Left hindlimb (tissue), 1 donor: ENCODE data around the gene GOLT1A.

Experiments
- DNase-seq: peaks from one replicate; pipeline ENCODE4 v3.0.0-alpha.2; 2018

The GOLT1A gene

DNA sequence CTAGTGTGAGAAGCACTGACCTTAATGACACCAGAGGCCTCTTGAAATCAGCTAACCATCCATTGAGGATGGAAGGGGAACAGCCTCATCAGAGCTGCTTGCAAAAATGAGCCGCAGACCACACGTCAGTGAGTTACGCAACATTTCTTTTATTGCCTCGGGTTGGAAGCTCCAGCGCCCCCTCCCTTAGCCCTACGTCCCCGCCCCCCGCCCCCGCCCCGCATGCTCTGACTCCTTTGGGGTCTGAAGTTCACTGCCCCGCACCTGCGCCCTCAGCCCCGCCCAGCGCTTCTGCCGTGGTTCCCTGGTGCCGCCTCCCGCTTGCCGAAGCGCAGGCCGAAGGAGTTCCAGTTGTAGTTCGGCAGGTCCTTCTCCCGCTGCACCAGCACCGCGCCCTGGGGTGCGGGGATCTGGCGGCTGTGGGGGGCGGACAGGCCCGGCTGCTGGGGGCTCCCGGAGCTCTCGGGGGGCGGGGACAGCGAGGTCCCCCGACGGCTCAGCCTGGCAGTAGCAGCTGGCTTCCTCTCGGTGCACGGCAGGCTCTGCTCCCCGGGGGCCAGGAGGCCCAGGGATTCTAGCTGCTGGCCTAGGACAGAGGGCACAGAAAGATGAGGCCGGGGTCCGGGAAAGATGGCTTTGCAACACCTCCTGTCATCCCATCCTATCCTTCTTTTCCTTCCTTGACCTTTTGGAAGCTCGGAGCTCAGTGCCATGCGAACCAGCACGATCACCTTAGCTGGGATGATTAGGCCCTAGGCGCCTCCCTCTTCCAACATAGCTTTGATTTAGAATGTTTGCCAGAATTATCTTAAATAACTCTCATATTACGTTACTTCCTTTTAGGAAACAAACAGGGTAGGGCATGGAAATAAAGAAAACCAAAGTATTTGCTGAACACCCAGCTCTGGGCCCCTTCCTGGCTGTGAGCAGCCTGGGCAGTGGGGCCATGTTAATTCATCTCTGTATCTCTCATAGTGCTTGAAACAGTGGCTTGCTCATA is 23.3 kb downstream of the GOLT1A start:
- DNase-seq, result no peak

DNA sequence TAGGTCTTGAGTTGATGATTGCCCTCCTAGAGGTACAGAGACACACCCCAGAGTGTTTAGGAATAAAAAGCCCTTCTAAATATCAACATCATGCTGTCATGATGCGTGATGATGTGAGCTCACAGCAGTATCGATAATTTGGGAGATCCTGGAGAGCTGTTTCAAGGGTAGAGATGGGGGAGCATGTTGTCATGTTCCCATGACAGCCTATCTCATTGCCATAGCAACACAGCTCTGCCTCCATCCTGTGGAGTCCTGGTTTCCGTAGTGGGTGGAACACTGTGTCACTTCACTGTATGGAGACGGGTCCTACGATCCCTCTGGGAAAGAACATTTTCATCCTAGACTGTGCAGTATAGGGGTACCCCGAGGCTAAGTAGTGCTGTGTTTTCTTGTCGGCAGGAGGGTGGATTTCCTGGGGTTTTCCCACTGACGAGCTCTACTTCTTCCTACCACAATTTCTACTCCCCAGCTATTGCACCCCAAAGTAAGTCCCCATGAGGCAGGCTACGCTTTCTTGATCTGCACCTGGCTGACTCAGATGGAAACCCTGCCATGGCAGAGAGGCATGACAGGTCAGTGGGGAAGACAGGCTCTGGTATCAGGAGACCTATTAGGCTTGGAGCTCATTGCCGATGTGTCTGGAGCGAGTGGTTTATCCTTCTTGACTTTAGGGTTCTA is 24.7 kb downstream of the GOLT1A start:
- no peak for DNase-seq

GRCh38 chr1:204186597-204186996 is 27.2 kb downstream of the GOLT1A start:
- DNase-seq, result no peak

- no peak for DNase-seq
These were observed 32.7 kb downstream of the GOLT1A start for GRCh38 chr1:204181116-204181515.

- DNase-seq, result no peak
These were observed 33.7 kb downstream of the GOLT1A start for GRCh38 chr1:204180133-204180532.

DNA sequence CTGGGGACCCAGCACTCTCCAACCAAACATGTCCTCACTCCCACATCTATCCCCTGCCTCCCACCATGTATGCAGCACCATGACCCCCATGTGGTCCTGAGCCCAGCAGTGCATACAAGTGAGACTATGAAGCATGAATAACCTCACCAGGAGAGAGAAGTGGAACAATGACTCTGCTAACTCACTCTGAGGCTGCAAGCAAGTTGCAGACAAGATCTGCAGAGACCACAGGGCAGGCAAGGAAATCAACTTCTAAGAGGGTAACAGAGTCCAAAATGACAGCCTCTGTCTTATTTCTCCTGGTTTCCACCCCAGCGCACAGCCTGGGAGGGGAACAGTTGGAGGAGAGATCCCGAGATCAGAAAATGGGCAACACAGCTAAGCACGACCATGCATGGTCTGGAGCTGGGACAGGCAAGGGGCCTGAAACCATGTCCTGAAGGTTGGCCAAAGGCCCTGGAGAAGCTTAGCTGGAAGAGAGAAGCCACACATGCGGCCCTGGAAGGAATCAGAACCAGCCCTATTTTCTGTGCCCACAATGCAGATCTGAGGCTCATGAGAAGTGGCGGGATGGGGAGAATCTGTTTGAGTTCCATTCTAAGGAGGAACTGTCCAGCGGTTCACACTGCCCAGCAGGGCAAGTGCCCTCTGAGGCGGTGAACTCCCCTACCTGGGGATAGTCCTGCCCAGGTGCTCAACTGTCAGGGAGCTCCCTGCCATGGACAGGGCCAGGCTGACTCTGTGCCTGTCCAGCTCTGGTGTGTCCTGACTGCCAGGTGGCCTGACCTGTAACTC is 35.1 kb downstream of the GOLT1A start:
- no peak for DNase-seq

DNA sequence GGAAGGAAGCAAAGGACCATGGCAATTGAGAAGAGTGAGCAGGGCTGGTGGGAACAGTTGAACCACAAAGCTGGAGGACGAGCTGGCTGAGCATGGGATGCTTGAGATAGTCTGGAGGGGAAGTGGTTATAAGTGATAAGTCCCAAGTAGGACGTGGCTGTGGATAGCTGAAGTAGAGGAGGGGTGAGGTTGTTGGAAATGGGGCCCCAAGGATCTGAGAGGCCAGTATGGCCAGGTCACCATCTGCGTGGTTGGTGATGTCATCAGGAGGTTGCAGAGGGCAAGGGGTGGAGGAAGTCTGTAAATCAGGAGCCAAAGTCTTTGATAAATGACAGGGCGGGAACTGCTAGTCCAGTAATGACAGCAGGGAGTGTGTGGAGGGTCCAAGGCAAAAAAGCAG is 36.7 kb downstream of the GOLT1A start:
- no peak for DNase-seq

- no peak for DNase-seq
These were observed 37.7 kb downstream of the GOLT1A start for GRCh38 chr1:204176049-204176448.

DNA sequence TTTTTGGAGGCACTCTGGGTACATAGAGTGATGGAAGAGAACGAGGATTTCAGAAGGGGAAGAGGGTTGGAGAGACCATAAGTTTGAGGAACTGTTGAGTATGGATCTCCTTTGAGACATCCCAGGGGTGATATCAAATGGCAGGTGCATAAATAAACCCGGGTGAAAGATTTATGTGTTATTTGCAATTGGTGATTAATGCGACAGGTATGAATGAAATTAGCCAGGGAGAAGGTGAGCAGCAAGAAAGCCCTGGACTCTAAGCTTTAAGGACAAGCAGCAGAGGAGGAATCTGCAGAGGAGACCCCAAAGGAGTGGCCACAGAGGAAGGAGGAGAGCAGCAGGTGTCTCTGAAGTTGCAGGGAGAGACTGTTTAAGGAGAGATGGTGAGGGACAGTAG is 38.8 kb downstream of the GOLT1A start:
- no peak for DNase-seq

DNA sequence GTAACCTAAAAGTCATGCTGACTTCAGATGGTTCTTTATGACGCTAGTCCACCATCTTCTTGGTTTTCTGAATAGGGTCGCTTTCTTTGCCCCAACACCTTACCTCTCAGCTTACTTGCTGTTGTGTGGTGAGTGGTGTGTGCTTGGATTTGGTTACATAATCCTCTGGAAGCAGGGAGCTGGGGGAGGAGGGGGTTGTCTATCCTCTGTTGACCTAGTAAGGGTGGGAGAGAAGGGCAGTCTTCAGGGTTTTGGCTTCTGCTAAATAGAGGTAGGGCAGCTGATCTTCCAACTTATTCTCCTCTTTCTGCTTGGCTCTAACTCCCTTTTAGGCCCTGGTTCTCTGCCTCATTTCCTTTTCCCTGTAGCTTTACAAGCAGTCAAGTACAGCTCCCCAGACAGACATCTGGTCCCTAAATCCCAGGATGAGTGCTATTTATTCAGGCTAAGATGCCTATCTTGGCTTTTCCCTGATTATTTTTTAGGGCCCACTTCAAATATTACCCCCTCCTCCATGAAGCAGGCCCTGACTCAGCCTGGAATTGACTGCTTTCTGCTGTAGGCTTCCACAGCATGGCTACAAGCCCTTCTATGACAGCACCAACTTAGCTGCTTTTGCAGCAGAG is 41.3 kb downstream of the GOLT1A start:
- DNase-seq, result no peak

DNA sequence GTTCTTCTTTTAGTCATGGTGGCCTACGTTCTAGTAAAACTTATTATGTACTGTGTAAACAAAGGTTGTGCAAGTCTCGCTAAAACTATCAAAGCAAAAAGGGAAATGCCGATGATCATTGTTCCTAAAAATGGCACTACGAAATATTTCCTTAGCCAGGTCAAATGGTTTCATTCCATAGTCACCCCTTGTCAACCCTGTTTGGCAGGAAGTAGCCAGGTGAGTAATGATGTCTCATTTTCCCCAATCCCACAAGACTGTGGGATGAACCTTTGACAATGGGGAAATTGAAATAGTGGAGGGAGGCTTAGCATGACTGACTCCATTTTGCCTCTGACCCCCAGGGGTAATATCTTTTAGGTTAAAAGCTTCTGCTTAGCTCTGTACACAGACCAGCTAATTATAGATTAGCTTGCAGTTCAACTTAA is 42.0 kb downstream of the GOLT1A start:
- no peak for DNase-seq

GRCh38 chr1:204170494-204171155 is 43.2 kb downstream of the GOLT1A start:
- DNase-seq, result no peak

GRCh38 chr1:204169858-204170257 is 43.9 kb downstream of the GOLT1A start:
- DNase-seq, result no peak

DNA sequence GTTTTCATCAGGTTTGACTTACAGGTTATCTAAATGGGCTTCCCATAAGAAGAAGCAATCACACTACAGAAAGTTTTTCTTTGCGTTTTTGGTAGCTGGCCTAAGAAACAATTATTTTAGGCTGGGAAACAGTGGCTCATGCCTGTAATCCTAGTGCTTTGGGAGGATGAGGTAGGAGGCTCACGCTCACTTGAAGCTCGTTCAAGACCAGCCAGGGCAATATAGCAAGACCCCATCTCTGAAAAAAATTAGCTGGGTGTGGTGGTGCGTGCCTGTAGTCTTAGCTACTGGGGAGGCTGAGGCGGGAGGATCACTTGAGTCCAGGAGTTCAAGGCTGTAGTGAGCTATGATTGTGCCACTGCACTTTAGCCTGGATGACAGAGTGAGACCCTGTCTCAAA is 46.1 kb downstream of the GOLT1A start:
- DNase-seq, result no peak

DNA sequence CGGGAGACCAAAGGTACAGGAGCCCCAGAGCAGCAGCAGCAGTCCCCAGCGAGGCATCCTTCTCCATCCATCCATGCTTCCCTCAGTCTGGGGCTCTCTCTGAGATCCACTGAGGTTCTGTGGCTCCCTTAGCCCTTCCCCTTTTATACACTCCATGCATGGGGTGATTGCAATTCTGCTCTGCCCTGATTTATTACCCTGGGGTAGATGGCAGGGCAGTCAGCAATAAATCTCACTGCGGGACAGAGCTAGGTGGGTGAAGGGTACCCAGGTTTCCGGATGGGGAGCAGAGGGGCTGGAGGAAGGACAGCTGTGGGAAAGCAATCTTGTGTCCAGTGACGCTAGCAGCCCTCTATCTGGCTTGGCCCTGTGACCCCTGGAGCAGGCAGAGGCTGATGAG is 47.6 kb downstream of the GOLT1A start, which contains the start of gene REN:
REN (minus strand) TSS at position 119 of the 400 bp plus-strand sequence; CDS start at position 75, 44 bp downstream.
- no peak for DNase-seq

DNA sequence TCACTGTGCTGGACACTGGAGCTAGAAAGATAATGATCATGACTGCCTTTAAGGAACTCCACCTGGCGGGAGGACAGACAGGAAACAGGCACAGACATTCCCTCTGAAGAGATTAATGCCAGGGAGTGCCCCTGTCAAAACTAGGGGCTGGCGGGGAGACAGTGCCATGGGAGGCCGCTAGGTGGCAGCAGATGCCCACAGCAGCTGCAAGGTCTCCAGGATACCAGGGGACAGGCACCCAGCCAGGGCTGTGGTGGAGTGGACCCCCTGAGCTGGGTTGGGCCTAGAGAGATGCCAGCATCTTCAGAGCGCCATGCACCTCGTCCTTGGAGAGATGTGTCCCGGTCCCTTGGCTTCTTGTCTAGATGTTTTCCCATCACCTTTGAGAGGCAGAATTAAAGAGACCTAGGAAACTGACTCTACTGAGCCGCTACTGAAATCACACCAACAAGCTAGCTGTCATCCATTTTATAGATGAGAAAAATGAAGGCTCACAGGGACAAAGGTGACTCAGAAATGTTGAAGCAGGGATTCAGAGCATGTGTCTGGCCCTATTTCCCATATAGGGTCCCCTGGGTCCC is 51.2 kb downstream of the GOLT1A start:
- DNase-seq, result peak; percentile 84

DNA sequence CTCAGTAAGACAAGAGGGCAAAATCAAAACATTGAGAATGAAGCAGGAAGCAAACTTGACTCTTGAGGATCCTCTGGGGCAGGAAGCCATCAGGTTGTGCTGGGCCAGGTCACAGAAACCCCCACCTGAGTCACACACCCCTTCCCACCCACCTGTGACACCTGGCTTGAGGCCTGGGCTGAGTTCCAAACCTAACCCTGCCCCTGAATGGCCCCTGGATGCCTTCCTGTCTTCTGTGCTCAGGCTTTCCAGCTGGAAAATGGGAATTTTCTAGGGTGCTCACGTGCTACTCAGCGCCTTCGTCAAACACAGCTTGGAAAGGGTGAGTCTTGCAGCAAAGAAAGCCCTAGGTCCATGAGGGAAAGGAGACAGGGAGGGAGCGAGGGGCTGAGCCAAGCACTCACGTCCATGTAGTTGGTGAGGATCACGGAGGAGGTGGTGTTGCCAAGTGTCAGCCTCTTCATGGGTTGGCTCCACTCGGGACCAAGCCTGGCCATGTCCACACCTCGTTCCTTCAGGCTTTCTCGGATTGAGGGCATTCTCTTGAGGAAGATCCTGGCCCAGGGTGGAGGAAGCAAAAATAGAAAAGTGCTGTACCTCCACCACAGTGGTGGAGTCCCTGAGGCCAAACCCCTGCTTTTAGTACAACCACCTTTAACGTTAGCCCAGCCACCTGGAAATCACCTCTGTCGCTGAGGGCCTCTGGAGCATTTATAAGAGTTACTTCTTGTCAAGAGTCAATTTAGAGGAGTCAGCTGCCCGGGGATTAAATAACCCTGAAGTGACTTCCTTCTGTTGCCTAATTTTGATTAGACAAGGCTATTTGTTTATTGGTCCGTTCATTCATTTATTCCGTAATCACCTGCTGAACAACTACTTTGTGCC is 51.9 kb downstream of the GOLT1A start:
- DNase-seq, result no peak

DNA sequence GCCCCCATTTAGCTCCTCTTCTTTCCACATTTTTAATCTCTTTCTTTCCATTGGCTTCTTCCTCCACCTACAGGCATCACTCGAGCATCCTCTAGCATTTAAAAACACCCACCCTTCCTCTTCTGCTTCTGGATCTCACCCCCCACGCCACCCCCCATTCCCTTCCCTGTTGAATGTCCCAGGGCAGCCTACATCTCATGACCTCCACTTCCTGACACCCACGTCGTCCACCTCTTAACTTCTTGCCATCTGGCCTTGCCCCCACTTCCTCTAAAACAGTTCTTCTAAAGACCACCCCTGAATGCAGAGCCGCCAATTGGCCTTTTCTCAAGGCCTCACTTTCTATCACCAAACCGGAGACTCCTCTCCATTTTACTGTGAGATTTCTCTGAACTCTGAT is 55.8 kb downstream of the GOLT1A start:
- DNase-seq, result no peak

DNA sequence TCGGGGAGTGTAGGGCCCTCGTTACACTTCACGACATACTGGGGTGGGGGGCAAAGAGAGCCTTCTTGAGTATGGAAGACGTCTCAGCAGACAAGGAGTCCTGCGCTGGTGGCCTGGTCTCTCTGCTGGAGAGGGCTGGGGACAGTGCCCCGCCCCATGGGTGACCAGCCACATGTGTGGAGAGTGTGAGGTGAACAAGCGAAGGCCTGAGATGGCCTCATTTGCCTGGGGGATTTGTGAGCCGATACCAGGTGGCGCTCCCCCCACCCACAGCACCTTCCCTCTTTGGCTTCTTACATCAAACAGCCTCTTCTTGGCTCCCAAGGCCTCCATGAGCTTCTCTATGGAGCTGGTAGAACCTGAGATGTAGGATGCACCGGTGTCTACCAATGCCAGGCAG is 57.9 kb downstream of the GOLT1A start:
- DNase-seq, result no peak

DNA sequence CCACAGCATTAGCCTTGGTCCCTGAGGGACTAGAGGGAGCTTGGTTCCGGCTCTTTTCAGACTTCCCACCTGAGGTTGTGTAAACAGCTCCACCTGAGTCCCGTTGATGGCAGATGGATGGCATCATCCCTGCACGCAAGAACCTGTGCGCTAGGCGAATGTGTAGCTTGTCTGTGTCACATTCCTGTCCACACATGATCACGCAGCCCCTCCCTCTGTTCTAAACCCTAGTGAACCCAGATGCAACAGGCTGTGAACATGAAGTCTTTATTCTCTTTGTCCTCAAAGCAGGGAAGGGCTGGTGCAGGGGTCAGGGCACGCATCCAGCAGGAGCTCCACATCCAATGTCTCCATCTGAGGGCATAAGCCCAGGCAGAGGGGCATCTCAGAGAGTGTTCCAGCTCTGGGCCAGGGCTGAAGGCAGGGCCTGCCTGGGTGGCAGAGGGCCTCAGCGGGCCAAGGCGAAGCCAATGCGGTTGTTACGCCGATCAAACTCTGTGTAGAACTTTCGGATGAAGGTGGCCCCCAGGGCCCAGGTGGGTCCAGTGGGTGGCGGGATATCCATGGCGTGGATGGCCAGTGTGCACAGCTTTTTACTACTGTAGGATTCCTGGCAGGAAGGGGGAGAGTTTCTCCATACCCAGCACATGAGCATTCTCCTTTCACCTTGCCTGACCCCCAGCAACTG is 59.1 kb downstream of the GOLT1A start:
- DNase-seq, result no peak
